RWPE1 (cell line): ENCODE measurements around the gene GPER1.
A peak's percentile ranks its signal among the peaks of the same experiment; 100 is the strongest.

Experiments used
- CTCF ChIA-PET: fragments of 350-600 bp; sonication (Branson Sonifier 250); formaldehyde crosslinking; extraction: SDS; loops from one replicate; lab custom pipeline; 2021; lab: Yijun Ruan, JAX
- POLR2A ChIA-PET: fragments of 400-600 bp; formaldehyde crosslinking; extraction: SDS; loops from one replicate; lab custom pipeline; 2020; ENCODE audit warnings: antibody characterized with exemption; ENCODE audit not compliant: low non-redundant PET; lab: Yijun Ruan, JAX
- DNase-seq: peaks from one replicate; pipeline ENCODE4 v3.0.0; 2012; ENCODE audit warnings: low spot score
- H3K27ac ChIP-seq: fragments of 450-650 bp; 2 replicates; pipeline ENCODE4 v1.5.1; 2017
- CTCF ChIP-seq: fragments of 450-650 bp; conservative IDR thresholded peaks from 2 replicates; pipeline ENCODE4 v1.5.1; 2017; ENCODE audit warnings: low read depth, mild to moderate bottlenecking

The GPER1 gene

GRCh38 chr7:1050254-1050906 lies 37.5 kb upstream of the GPER1 start:
- POLR2A ChIA-PET = no interaction called here
- no peak overlapping the region for H3K27ac ChIP-seq
- no peak for TF ChIP-seq CTCF
- CTCF ChIA-PET = interaction anchor here (0.9 to 1.3 kb wide), 2 partner anchors 57 kb away, joined by 3 to 7 read pairs; no protein-coding TSS in a partner anchor
- DNase-seq = no peak

DNA sequence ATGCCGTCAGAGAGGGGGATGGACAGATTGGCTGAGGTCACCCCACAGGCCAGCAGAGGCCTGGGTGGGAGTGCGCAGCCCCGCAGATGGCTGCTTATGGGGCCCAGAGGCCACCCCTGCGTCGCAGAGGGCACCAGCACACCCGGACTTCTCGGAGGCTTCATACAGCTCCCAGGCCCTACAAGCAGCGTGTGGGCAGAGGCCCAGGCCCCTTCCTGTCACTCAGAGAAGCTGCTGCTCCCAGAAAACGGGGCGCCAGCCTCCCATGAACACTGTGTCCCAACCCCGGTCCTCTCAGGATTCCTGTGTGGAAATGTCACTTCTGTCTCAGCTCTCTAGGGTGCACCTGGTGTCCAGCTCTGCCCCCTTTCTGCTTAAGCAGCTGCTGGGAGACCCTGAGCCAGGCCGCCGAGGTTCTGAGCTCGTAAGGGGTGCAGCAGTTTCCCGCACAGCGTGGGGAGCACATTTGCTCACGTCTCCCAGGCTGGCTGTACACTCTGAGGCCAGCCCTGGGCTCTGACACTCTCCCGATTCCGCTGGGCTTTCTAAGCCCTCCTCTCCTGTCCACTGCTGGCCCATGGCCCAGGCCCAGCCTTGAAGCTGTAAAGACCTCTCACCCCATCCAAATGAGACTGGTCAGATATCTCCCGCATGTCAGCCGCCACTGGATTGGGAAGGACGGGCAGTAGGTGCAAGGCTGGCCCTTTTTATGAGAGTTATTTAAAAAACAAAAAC lies 36.8 kb upstream of the GPER1 start:
- CTCF ChIA-PET = interaction anchor here (0.5 to 1.3 kb wide), 2 partner anchors 54 to 58 kb away, joined by 3 to 7 read pairs; no protein-coding TSS in a partner anchor
- DNase-seq = no peak

GRCh38 chr7:1052031-1052818 lies 35.7 kb upstream of the GPER1 start:
- POLR2A ChIA-PET = no interaction called here
- DNase-seq = no peak
- no peak for TF ChIP-seq CTCF
- H3K27ac ChIP-seq = peak overlapping the region; percentile 49
- CTCF ChIA-PET = interaction anchor here (0.6 to 2.1 kb wide), 3 partner anchors 13 to 59 kb away, joined by 4 to 10 read pairs (median 7); no protein-coding TSS in a partner anchor

More for the DNA sequence above, 36.8 kb upstream of the GPER1 start:
- POLR2A ChIA-PET = no interaction called here
- H3K27ac ChIP-seq = no peak overlapping the region
- no peak for TF ChIP-seq CTCF

GRCh38 chr7:1053002-1053411 lies 34.9 kb upstream of the GPER1 start:
- POLR2A ChIA-PET = no interaction called here
- CTCF ChIA-PET = interaction anchor here (2.1 kb wide), 1 partner anchor 13 kb away, joined by 10 read pairs; no protein-coding TSS in a partner anchor
- peak overlapping the region; percentile 49 for H3K27ac ChIP-seq
- no peak for DNase-seq
- TF ChIP-seq CTCF = no peak

DNA sequence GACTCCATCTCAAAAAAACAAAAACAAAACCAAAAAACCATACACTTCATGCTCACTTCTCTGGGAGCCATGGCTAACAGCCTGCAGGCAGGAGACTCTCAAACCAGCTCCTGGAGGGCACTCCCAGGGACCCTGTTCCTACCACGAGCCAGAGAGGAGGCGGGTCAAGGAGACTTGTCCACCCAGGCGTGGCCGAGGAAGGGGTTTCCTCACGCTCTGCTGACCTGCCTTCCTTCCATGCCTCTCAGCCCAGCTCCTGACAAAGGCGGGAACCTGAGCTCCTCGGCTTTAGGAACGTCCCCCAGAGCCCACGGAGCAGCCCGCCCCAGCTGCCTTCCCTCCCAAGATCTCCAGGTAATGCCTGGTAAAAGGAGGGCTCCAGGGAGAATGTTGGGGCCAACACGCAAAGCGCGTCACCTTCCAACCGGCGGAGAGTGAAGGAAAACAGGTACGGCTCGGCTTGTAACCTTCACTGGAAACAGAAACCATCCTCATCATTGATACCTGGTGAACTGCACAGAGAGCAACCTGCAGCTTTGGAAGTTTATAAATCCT lies 34.0 kb upstream of the GPER1 start:
- ChIA-PET CTCF (interaction anchor here (0.6 to 2.1 kb wide), 6 partner anchors 9 to 114 kb away, joined by 3 to 10 read pairs (median 3); partner anchors contain the start of gene GPR146), POLR2A (no interaction called here)
- H3K27ac ChIP-seq = peak overlapping the region; percentile 49
- DNase-seq = no peak
- TF ChIP-seq CTCF = no peak
